Right lobe of liver (tissue), 4 donors: Measurements from ENCODE around the gene CDC42EP4.

Source experiments
- POLR2A ChIP-seq: fragments of 450-650 bp; IDR thresholded peaks from one replicate; pipeline ENCODE4 v1.6.1; 2017; ENCODE audit warnings: antibody characterized with exemption, mild to moderate bottlenecking
- TF ChIP-seq, protein P1 (sequence below), 4 donors: fragments of 200-600 bp in 3 of 4; fragments of 450-650 bp in 1 of 4; IDR thresholded peaks; one replicate each; pipeline versions ENCODE4 v1.5.1 to v1.8.0; 2016 to 2022; ENCODE audit warnings: antibody characterized with exemption in 4 of 4, mild to moderate bottlenecking in 2 of 4
- donor health status: DM: no; HTN: no; CAD: no.
- donor health status: DM: no; HTN: no; CAD: no.
- donor health status: DM: no; HTN: yes; CAD: no.

DNA sequence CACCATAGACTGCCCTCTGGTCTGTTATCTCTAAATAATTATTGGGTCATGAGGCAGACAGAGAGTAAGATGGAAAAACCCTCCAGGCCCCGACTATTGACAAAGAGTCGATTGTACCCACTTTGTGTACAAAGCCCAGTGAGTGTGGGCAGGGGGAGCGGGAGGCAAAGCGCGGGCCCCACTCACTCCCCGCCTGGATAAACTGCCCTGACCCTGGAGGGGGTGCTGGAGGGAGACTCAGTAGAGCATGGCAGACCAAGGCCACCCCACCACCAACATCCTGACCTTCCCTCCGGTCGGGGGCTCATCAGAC is 38.9 kb downstream of the CDC42EP4 start:
- TF ChIP-seq, protein P1, sequence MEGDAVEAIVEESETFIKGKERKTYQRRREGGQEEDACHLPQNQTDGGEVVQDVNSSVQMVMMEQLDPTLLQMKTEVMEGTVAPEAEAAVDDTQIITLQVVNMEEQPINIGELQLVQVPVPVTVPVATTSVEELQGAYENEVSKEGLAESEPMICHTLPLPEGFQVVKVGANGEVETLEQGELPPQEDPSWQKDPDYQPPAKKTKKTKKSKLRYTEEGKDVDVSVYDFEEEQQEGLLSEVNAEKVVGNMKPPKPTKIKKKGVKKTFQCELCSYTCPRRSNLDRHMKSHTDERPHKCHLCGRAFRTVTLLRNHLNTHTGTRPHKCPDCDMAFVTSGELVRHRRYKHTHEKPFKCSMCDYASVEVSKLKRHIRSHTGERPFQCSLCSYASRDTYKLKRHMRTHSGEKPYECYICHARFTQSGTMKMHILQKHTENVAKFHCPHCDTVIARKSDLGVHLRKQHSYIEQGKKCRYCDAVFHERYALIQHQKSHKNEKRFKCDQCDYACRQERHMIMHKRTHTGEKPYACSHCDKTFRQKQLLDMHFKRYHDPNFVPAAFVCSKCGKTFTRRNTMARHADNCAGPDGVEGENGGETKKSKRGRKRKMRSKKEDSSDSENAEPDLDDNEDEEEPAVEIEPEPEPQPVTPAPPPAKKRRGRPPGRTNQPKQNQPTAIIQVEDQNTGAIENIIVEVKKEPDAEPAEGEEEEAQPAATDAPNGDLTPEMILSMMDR (IDR thresholded peaks at IDR 0.05) = no peak
- no peak for TF ChIP-seq POLR2A
